ENCODE data around the gene ISLR2.
A peak's percentile ranks its signal among the peaks of the same experiment; 100 is the strongest.

ISLR2 gene

GRCh38 chr15:74131628-74132413 lies 1.4 kb downstream of the ISLR2 start:
- no peak overlapping the region for H3K4me3 ChIP-seq (ENCODE audit: low read depth, low read length)
- TF ChIP-seq, protein P1, sequence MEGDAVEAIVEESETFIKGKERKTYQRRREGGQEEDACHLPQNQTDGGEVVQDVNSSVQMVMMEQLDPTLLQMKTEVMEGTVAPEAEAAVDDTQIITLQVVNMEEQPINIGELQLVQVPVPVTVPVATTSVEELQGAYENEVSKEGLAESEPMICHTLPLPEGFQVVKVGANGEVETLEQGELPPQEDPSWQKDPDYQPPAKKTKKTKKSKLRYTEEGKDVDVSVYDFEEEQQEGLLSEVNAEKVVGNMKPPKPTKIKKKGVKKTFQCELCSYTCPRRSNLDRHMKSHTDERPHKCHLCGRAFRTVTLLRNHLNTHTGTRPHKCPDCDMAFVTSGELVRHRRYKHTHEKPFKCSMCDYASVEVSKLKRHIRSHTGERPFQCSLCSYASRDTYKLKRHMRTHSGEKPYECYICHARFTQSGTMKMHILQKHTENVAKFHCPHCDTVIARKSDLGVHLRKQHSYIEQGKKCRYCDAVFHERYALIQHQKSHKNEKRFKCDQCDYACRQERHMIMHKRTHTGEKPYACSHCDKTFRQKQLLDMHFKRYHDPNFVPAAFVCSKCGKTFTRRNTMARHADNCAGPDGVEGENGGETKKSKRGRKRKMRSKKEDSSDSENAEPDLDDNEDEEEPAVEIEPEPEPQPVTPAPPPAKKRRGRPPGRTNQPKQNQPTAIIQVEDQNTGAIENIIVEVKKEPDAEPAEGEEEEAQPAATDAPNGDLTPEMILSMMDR (IDR thresholded peaks at IDR 0.05; ENCODE audit: borderline replicate concordance, insufficient read depth, low read depth, low read length), result no peak

DNA sequence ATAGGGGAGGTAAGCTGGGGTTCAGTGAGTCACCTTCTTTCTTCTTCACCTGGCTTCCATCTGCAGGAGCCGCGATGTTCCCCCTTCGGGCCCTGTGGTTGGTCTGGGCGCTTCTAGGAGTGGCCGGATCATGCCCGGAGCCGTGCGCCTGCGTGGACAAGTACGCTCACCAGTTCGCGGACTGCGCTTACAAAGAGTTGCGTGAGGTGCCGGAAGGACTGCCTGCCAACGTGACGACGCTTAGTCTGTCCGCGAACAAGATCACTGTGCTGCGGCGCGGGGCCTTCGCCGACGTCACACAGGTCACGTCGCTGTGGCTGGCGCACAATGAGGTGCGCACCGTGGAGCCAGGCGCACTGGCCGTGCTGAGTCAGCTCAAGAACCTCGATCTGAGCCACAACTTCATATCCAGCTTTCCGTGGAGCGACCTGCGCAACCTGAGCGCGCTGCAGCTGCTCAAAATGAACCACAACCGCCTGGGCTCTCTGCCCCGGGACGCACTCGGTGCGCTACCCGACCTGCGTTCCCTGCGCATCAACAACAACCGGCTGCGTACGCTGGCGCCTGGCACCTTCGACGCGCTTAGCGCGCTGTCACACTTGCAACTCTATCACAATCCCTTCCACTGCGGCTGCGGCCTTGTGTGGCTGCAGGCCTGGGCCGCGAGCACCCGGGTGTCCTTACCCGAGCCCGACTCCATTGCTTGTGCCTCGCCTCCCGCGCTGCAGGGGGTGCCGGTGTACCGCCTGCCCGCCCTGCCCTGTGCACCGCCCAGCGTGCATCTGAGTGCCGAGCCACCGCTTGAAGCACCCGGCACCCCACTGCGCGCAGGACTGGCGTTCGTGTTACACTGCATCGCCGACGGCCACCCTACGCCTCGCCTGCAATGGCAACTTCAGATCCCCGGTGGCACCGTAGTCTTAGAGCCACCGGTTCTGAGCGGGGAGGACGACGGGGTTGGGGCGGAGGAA lies 2.6 kb downstream of the ISLR2 start:
- H3K4me3 ChIP-seq (ENCODE audit: low read depth, low read length), result no peak overlapping the region
- TF ChIP-seq, protein P1 (IDR thresholded peaks at IDR 0.05; ENCODE audit: borderline replicate concordance, insufficient read depth, low read depth, low read length), result peak; percentile 32; the same call in 1 of the 2 replicates

- TF ChIP-seq, protein P1 (IDR thresholded peaks at IDR 0.05; ENCODE audit: borderline replicate concordance, insufficient read depth, low read depth, low read length), result no peak
- H3K4me3 ChIP-seq (ENCODE audit: low read depth, low read length), result no peak overlapping the region
Measured at GRCh38 chr15:74133694-74134386, 3.5 kb downstream of the ISLR2 start.

- no peak overlapping the region for H3K4me3 ChIP-seq (ENCODE audit: low read depth, low read length)
- TF ChIP-seq, protein P1 (IDR thresholded peaks at IDR 0.05; ENCODE audit: borderline replicate concordance, insufficient read depth, low read depth, low read length), result peak; percentile 25; the same call in 1 of the 2 replicates
Measured at GRCh38 chr15:74134387-74135027, 4.1 kb downstream of the ISLR2 start.

DNA sequence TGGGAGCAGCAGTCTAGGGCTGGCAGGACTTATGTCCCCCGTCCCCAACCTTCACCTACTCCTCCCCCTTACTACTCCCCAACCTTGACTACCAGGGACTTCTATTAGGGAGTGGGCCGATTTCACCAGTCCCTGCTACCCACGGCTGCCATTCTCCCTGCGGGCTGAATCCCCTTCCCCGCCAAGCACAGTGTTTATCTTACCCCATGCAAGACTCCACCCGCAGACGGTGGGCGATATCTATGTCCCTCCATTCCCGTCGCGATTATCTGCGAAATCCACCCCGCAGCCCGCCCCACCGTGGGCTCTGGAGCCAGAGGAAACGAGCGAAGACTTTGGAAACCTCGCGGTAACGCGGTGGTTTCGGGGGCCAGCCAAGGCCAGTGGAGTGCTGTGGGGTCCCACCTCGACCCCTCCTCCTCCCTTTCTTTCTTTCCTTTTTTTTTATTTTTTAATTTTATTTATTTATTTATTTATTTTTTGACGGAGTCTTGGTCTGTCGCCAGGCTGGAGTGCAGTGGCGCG lies 4.7 kb downstream of the ISLR2 start:
- no peak overlapping the region for H3K4me3 ChIP-seq (ENCODE audit: low read depth, low read length)

DNA sequence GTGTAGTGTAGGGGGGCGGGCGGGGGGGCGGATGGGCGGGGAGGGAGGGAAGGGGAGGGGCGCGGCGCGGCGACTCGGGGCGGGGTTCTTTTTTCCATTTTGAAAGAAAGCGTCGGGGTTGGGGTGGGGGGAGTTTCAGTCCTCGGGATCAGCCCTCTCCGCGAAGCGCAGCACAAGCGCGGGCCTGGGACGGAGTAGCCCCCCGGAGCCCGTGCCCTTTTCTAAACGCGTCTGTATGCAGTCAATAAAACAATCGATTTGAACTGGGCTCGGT lies 6.1 kb downstream of the ISLR2 start:
- H3K4me3 ChIP-seq (ENCODE audit: low read depth, low read length), result peak overlapping the region; percentile 19

More for the DNA sequence above, 4.7 kb downstream of the ISLR2 start:
- TF ChIP-seq, protein P1 (IDR thresholded peaks at IDR 0.05; ENCODE audit: borderline replicate concordance, insufficient read depth, low read depth, low read length), result no peak

More for the DNA sequence above, 6.1 kb downstream of the ISLR2 start:
- TF ChIP-seq, protein P1 (IDR thresholded peaks at IDR 0.05; ENCODE audit: borderline replicate concordance, insufficient read depth, low read depth, low read length), result no peak
